Immature natural killer cell (primary cell): ENCODE data around the gene CRYBG2. TPM values are rescaled to one million over a fixed set of nuclear protein-coding genes. Genes with fewer than 3 reads are reported as not detected.
"Not testable (repeated sequence)": the region's sequence is repeated elsewhere in the genome, so short reads cannot be mapped to it uniquely, and the experiment has no call there.

Source experiments
- DNase-seq, 3 donors: peaks; one replicate each; pipeline ENCODE4 v3.0.0; 2022; ENCODE audit warnings: mixed read lengths in 1 of 3
- H3K27ac Mint-ChIP-seq, 6 donors: one replicate each; pipeline ENCODE4 v1.8.0; 2020; ENCODE audit warnings: mixed read lengths in 6 of 6, mild to moderate bottlenecking in 5 of 6, inconsistent platforms in 4 of 6, moderate library complexity in 3 of 6
- H3K27me3 Mint-ChIP-seq, 3 donors: one replicate each; pipeline ENCODE4 v1.8.0; 2020 to 2021; ENCODE audit warnings: low read depth in 3 of 3, mild to moderate bottlenecking in 3 of 3, mixed read lengths in 3 of 3, moderate library complexity in 3 of 3, inconsistent platforms in 1 of 3
- H3K36me3 Mint-ChIP-seq, 3 donors: one replicate each; pipeline ENCODE4 v1.8.0; 2020; ENCODE audit warnings: mixed read lengths in 3 of 3, inconsistent platforms in 2 of 3, mild to moderate bottlenecking in 2 of 3
- H3K4me1 Mint-ChIP-seq, 2 donors: one replicate each; pipeline ENCODE4 v1.8.0; 2020; ENCODE audit warnings: inconsistent platforms in 2 of 2, mild to moderate bottlenecking in 2 of 2, mixed read lengths in 2 of 2, moderate library complexity in 1 of 2
- H3K4me3 Mint-ChIP-seq, 5 donors: one replicate each; pipeline ENCODE4 v1.8.0; 2020; ENCODE audit warnings: mild to moderate bottlenecking in 5 of 5, mixed read lengths in 5 of 5, inconsistent platforms in 3 of 5, moderate library complexity in 3 of 5
- H3K9me3 Mint-ChIP-seq, 6 donors: one replicate each; pipeline ENCODE4 v1.8.0; 2020; ENCODE audit warnings: mild to moderate bottlenecking in 6 of 6, mixed read lengths in 6 of 6, inconsistent platforms in 4 of 6, moderate library complexity in 3 of 6
- polyA plus RNA-seq, 3 donors: library from polyadenylated mRNA; unstranded; fragments of 300-500 nt; fragmentation: Illumina TruSeq; gene quantifications; one replicate each; pipeline ENCODE4 v1.2.3, GENCODE V29; 2021

CRYBG2 gene
- polyA plus RNA-seq, 3 donors from 2014 or later: 1.2 to 1.3 TPM; not detected in 1

DNA sequence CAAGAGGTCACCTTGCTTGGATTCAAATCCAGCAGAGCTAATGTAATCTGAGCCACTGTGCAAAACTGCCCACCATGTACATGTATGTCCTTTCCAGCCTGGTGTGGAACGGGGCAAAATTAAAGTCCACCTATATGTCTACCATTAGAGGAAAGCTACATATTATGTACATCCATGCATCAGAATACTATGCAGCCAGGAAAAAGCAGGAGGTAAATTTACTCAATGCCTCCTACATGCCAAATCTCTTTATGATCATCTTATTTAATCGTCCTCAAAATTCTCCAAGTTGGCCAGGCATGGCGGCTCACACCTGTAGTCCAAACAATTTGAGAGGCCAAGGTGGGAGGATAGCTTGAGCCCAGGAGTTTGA lies 24.9 kb upstream of the CRYBG2 start:
- peak overlapping the region; percentile 84 to 99 (median 96) for H3K27ac Mint-ChIP-seq
- peak overlapping the region; percentile 72 to 88 (median 85) for H3K4me3 Mint-ChIP-seq
- H3K9me3 Mint-ChIP-seq: peaks cover 0 to 7% (median 0%) of the 10 kb centered on the region in 6 donors
- peaks cover 17 to 43% (median 17%) of the 10 kb centered on the region in 3 donors for H3K27me3 Mint-ChIP-seq
- DNase-seq: no peak
- peaks cover 0 to 3% (median 0%) of the 10 kb centered on the region in 3 donors for H3K36me3 Mint-ChIP-seq
- H3K4me1 Mint-ChIP-seq: peaks cover 67 to 76% of the 10 kb centered on the region in 2 donors

DNA sequence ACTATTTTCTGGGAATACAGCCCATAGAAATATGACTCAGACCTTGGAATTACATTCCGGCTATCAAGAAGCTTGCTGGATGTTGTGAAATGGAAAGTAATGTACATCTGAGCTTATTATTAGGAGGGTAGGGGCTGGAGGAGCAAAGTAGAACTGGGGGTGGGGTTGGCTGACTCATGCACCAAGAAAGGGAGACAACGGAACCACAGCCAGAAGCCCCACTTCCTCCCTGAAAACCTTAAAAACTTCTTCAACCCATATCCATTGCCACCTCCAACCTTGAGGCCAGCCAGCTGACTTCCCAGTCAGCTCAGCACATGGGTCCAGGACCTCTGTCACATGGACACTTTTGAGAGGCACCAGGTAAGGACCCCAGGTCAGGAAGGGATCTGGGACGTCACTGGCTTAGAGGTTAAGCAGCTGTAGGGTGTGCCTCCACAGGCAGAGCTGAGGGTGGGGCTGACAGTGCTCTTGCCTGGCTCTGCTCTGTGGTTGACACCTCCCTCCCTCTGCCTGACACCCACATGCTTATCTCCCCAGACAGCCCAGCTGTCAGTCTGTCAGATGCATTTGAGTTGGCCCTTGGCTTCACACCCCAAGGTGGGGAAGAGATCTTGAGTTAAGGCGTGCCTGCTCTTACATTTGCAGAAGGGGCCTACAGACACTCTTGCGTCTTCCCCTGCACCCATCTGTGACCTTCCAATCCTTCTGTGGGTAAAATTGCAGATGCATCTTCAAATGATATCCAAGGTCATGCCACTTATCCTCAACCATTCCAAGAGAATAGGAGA lies 24.4 kb upstream of the CRYBG2 start:
- DNase-seq: peak; percentile 96 to 97 (median 97)
- Mint-ChIP-seq H3K36me3 (peaks cover 0 to 3% (median 0%) of the 10 kb centered on the region in 3 donors), H3K9me3 (peaks cover 0 to 7% (median 0%) of the 10 kb centered on the region in 6 donors), H3K4me1 (peaks cover 70 to 79% of the 10 kb centered on the region in 2 donors), H3K27ac (peak overlapping the region; percentile 84 to 99 (median 96)), H3K4me3 (peak overlapping the region; percentile 72 to 88 (median 85)), H3K27me3 (peaks cover 17 to 41% (median 17%) of the 10 kb centered on the region in 3 donors)

DNA sequence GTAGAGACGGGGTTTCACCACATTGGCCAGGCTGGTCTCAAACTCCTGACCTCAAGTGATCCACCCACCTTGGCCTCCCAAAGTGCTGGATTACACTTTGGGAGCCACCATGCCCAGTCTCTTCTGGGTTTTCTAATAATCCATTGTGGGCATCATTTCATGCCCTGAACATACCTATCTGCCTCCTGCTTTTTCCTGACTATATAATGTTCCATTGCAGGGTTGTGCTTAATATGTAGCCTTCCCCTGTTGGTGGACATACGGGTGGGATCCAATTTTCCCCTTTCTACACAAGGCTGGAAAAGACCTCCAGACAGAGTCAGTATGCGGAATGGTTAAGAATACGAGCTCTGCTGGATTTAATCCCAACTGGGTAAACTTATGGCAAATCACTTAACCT lies 22.1 kb upstream of the CRYBG2 start:
- H3K4me1 Mint-ChIP-seq: peaks cover 86 to 96% of the 10 kb centered on the region in 2 donors
- H3K36me3 Mint-ChIP-seq: peaks cover 0 to 4% (median 3%) of the 10 kb centered on the region in 3 donors
- H3K27ac Mint-ChIP-seq: peak overlapping the region in 2 of 6 donors; percentile 63 to 97
- H3K9me3 Mint-ChIP-seq: peaks cover 0 to 7% (median under 1%) of the 10 kb centered on the region in 6 donors
- peak overlapping the region in 4 of 5 donors; percentile 15 to 81 (median 47) for H3K4me3 Mint-ChIP-seq
- peaks cover 15 to 34% (median 15%) of the 10 kb centered on the region in 3 donors for H3K27me3 Mint-ChIP-seq
- no peak for DNase-seq

DNA sequence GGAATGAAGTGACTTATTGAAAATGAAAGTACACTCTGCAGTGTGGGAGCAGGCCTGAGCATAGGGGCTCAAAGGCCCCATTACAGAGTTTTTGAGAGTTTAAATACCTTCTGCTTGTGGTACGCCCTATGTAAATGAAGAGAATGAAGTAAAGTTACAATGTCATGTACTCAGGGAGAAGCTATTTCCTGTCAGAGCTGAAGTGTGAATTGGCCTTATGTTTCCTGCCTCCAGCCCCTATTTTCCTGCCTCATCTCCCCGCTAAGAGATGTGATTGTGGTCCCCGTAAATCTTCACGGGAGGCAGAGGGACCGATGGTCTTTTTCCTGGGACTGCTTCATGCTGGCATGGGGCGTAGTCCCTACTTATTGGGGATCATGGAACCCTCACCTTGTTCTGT lies 21.2 kb upstream of the CRYBG2 start:
- H3K9me3 Mint-ChIP-seq: peaks cover 0 to 6% (median 2%) of the 10 kb centered on the region in 6 donors
- peaks cover 16 to 32% (median 16%) of the 10 kb centered on the region in 3 donors for H3K27me3 Mint-ChIP-seq
- H3K4me1 Mint-ChIP-seq: peaks cover 93 to 97% of the 10 kb centered on the region in 2 donors
- H3K27ac Mint-ChIP-seq: peak overlapping the region; percentile 17 to 97 (median 77)
- H3K4me3 Mint-ChIP-seq: peak overlapping the region; percentile 64 to 81 (median 78)
- H3K36me3 Mint-ChIP-seq: peaks cover 0 to 9% (median 3%) of the 10 kb centered on the region in 3 donors
- DNase-seq: peak in 1 of 3 donors; percentile 38

DNA sequence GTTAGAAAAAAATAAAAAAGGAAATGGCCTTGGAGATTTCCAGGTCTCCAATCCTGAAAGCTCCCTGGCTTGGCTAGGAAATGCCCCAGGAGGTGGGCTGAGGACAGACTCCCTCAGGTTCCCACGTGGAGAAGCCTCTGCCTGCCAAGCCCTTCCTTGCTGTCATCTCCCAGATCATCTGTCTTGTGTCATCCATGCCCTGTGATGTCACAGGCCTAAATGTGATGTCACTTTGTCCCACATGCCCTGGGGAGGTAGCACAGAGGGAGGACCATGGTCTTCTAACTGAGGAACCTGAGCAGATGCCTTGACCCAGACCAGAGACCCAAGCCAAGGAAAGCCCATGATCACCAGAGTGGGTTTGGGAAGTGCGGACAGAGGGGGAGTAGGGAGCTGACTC lies 20.4 kb upstream of the CRYBG2 start:
- DNase-seq, H3K36me3 Mint-ChIP-seq, H3K9me3 Mint-ChIP-seq: not testable (repeated sequence)
- H3K27ac Mint-ChIP-seq: peak overlapping the region; percentile 34 to 97 (median 70)
- H3K4me3 Mint-ChIP-seq: peak overlapping the region; percentile 55 to 81 (median 69)
- peaks cover 96 to 98% of the 10 kb centered on the region in 2 donors for H3K4me1 Mint-ChIP-seq
- H3K27me3 Mint-ChIP-seq: peaks cover 14 to 32% (median 18%) of the 10 kb centered on the region in 3 donors

DNA sequence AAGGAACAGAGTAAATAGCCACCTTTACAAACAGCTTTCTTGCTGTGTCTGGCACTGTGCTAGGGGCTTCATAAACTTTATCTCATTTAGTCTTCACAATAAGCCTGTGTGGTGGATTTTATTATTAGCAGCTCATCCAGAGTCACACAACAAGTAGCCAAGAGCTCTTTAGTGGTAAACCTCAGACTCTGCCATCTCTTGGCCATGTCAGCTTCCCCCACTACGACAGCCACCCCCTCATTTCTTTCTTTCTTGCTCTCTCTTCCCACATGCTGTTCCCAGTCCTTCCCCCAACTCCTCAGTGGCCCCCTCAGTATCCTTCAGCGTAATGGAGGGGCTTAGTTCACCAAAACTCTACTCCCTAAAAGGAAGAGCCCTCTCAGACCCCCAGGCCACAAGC lies 19.9 kb upstream of the CRYBG2 start:
- H3K27ac Mint-ChIP-seq: peak overlapping the region; percentile 44 to 97 (median 82)
- peaks cover 0 to 5% (median 1%) of the 10 kb centered on the region in 6 donors for H3K9me3 Mint-ChIP-seq
- H3K4me1 Mint-ChIP-seq: peaks cover 91 to 92% of the 10 kb centered on the region in 2 donors
- peak overlapping the region; percentile 55 to 81 (median 69) for H3K4me3 Mint-ChIP-seq
- peak in 1 of 3 donors; percentile 27 for DNase-seq
- peaks cover 13 to 31% (median 17%) of the 10 kb centered on the region in 3 donors for H3K27me3 Mint-ChIP-seq
- H3K36me3 Mint-ChIP-seq: peaks cover 0 to 9% (median 3%) of the 10 kb centered on the region in 3 donors

DNA sequence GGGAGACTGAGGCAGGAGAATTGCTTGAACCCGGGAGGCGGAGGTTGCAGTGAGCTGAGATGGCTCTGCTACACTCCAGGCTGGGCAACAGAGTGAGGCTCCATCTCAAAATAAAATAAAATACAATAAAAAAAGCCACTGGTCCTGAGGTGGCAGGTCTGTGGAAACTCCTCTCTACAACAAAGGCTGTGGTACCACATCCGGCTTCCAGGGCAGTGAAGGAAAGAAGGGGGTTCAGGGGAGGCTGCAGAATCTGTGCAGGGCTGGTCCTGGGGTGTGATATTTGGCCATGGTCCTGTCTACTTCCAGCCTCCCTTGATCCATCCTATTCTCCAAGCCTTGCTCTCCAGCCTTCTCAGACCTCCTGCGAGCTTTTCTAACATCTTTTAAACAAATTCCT lies 19.4 kb upstream of the CRYBG2 start:
- Mint-ChIP-seq H3K9me3 (peaks cover 0 to 3% (median 0%) of the 10 kb centered on the region in 6 donors), H3K27ac (peak overlapping the region in 5 of 6 donors; percentile 44 to 97 (median 86)), H3K36me3 (peaks cover 0 to 9% (median 0%) of the 10 kb centered on the region in 3 donors), H3K4me3 (peak overlapping the region; percentile 55 to 81 (median 69)), H3K4me1 (peaks cover 89 to 92% of the 10 kb centered on the region in 2 donors), H3K27me3 (peaks cover 8 to 26% (median 12%) of the 10 kb centered on the region in 3 donors)
- DNase-seq: peak; percentile 45 to 54 (median 47)

DNA sequence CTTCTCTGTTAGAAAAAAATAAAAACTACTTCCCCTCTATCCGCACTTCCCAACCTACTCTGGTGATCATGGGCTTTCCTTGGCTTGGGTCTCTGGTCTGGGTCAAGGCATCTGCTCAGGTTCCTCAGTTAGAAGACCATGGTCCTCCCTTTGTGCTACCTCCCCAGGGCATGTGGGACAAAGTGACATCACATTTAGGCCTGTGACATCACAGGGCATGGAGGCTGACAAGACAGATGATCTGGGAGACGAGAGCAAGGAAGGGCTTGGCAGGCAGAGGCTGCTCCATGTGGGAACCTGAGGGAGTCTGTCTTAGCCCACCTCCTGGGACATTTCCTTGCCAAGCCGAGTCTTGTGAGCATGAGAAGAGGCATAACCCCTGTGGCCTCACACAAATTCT lies 18.7 kb upstream of the CRYBG2 start, which contains the start of gene ZNF683:
TSS of gene ZNF683 (minus strand) at position 140 of the 400 bp plus-strand sequence. CDS start 4,179 bp downstream, outside the sequence.
- Mint-ChIP-seq H3K4me3 (peak within 1 kb of the TSS; percentile 55 to 87 (median 69)), H3K27me3 (peaks cover 4 to 21% (median 7%) of the 10 kb centered on the region in 3 donors), H3K27ac (peak within 1 kb of the TSS; percentile 52 to 97 (median 82)), H3K4me1 (peaks cover 85 to 92% of the 10 kb centered on the region in 2 donors)
- H3K36me3 Mint-ChIP-seq, DNase-seq, H3K9me3 Mint-ChIP-seq: not testable (repeated sequence)

DNA sequence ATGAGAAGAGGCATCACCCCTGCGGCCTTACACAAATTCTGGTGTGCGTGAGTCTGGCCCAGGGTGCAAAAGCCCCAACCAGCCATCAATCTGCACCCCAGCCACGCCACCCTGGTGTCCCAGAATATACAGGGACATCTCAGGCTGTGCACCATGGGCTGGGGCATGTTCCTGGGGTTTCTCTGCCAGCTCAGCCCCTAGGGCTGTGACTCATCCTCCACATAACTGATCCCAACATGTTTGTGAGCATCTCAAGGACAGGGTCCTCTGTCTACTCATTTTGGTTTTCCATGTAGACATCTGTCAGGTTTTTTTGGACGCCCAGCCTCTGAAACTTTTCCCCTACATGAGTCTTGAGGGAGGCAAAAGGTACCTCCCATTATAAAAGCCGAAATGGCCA lies 18.1 kb upstream of the CRYBG2 start:
- H3K4me3 Mint-ChIP-seq: peak overlapping the region; percentile 55 to 81 (median 69)
- H3K27me3 Mint-ChIP-seq: peaks cover 7 to 18% (median 10%) of the 10 kb centered on the region in 3 donors
- peaks cover 79 to 88% of the 10 kb centered on the region in 2 donors for H3K4me1 Mint-ChIP-seq
- peaks cover 0 to 9% (median 0%) of the 10 kb centered on the region in 3 donors for H3K36me3 Mint-ChIP-seq
- peaks cover 0 to 3% (median 0%) of the 10 kb centered on the region in 6 donors for H3K9me3 Mint-ChIP-seq
- H3K27ac Mint-ChIP-seq: peak overlapping the region in 3 of 6 donors; percentile 76 to 97 (median 77)
- DNase-seq: no peak

DNA sequence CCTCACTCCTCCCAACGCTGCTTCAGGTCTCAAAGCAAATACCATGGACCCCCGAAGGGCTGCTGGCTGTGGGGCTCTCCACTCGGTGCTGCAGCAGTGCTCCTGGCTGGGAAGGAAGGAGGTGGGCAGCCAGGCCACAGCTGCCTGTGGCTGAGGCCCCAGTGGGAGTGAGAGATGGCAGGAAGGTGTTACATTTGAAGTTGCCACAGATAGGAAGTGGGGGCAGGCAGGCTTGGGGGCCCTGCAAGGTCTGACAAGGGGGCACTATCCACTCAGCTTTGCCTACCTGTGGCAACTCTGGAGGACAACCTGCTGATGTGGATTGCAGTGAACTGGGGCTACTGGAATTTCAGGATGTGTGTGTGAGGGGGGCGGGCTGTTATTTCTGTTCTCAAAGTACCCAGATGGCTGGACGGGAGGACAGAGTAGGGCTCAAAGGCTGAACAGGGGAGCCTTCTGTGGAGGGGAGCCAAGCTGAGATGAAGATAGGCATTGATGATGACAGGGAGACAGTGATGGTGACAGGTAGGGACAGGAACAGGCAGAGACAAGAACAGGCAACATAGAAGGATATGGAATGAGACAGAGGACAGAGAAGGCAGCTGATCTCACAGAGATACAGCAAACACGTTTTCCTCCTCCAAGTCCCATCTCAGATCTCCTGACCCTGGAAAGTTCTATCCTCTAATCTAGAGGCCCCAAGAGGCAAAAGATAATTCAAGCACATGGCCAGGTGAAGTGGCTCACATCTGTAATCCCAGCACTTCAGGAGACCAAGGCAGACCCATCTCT lies 16.9 kb upstream of the CRYBG2 start:
- DNase-seq: peak; percentile 56 to 63 (median 61)
- peak overlapping the region; percentile 75 to 89 (median 86) for H3K4me3 Mint-ChIP-seq
- H3K9me3 Mint-ChIP-seq: peaks cover 0 to 3% (median 0%) of the 10 kb centered on the region in 6 donors
- H3K36me3 Mint-ChIP-seq: peaks cover 0 to 9% (median 0%) of the 10 kb centered on the region in 3 donors
- peaks cover 7 to 24% (median 8%) of the 10 kb centered on the region in 3 donors for H3K27me3 Mint-ChIP-seq
- peak overlapping the region; percentile 57 to 91 (median 82) for H3K27ac Mint-ChIP-seq
- peaks cover 67 to 76% of the 10 kb centered on the region in 2 donors for H3K4me1 Mint-ChIP-seq

DNA sequence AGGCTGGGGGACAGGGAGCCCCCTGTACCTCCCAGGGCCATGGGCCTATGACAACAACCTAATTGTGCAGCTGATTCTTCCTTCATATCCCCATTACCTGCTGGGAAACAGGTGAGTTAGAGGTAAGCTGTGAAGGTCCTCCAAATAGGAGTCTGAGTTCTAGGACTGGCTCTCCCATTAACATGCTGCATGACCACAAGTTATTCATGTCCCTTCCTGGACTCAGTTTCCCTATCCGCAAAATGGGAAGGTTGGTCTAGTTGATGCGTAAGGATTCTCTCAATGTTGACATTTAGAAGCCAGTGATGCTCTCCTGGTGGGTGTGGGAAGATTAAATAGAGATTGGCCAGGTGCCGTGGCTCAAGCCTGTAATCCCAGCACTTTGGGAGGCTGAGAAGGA lies 14.6 kb upstream of the CRYBG2 start:
- peaks cover 0 to 9% (median 0%) of the 10 kb centered on the region in 3 donors for H3K36me3 Mint-ChIP-seq
- H3K9me3 Mint-ChIP-seq: peaks cover 0 to 4% (median 0%) of the 10 kb centered on the region in 6 donors
- no peak for DNase-seq
- H3K27me3 Mint-ChIP-seq: peaks cover 10 to 38% (median 14%) of the 10 kb centered on the region in 3 donors
- peaks cover 52 to 72% of the 10 kb centered on the region in 2 donors for H3K4me1 Mint-ChIP-seq
- H3K4me3 Mint-ChIP-seq: peak overlapping the region in 3 of 5 donors; percentile 33 to 50 (median 38)
- H3K27ac Mint-ChIP-seq: no peak overlapping the region

DNA sequence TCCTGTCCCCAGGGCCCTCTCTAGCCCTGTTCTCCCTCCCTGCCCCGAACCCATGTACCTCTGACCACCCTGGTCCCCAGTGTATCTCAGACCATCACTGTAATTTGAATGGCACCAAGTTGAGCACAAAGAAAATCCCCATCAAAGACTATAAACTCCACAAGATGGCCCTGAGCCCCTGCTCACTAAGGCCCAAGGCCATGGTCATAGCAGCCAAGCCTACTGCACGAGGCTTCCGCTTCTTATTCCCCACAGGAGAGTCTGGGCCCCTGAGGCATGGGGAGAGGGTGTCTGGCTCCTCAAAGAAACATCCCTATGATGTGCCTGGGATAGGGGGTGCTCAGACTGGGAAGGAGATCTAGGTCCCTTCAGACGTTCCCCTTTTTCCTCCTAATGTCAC lies 14.1 kb upstream of the CRYBG2 start:
- peaks cover 0 to 6% (median 0%) of the 10 kb centered on the region in 6 donors for H3K9me3 Mint-ChIP-seq
- H3K27me3 Mint-ChIP-seq: peaks cover 10 to 41% (median 15%) of the 10 kb centered on the region in 3 donors
- peaks cover 0 to 9% (median 0%) of the 10 kb centered on the region in 3 donors for H3K36me3 Mint-ChIP-seq
- H3K27ac Mint-ChIP-seq: peak overlapping the region in 1 of 6 donors; percentile 12
- no peak for DNase-seq
- H3K4me3 Mint-ChIP-seq: peak overlapping the region in 3 of 5 donors; percentile 22 to 38 (median 33)
- peaks cover 50 to 72% of the 10 kb centered on the region in 2 donors for H3K4me1 Mint-ChIP-seq

DNA sequence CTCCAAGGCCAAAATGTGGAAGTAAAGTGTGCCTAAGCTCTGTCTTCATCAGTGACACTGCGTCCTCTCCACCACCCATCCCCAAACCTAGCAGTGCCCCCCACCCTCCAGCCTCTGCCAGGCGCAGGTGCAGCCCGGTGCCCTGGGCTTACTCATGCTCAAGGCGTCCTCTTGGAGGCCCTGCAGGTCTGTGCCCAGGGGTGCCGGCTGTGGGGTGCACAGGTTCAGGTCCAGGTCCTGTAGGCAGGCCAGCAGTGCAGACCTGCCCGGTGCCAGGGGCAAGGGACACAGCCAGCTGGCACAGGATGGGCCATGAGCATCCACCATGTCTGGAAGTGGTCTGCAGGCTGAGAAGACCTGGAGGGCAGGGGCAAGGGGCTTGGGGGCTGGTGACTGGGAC lies 13.5 kb upstream of the CRYBG2 start:
- peaks cover 0 to 6% (median 0%) of the 10 kb centered on the region in 3 donors for H3K36me3 Mint-ChIP-seq
- H3K27me3 Mint-ChIP-seq: peaks cover 10 to 41% (median 16%) of the 10 kb centered on the region in 3 donors
- no peak for DNase-seq
- peak overlapping the region in 1 of 6 donors; percentile 48 for H3K27ac Mint-ChIP-seq
- H3K4me3 Mint-ChIP-seq: peak overlapping the region in 2 of 5 donors; percentile 21 to 27
- H3K4me1 Mint-ChIP-seq: peaks cover 45 to 70% of the 10 kb centered on the region in 2 donors
- peaks cover 0 to 6% (median 0%) of the 10 kb centered on the region in 6 donors for H3K9me3 Mint-ChIP-seq
